ENCODE results near the gene NECTIN4. TPM values are rescaled to one million over a fixed set of nuclear protein-coding genes. Genes with fewer than 3 reads are reported as not detected.

Gene NECTIN4
- total RNA-seq, 1 donor from 2014 or later, result not detected

DNA sequence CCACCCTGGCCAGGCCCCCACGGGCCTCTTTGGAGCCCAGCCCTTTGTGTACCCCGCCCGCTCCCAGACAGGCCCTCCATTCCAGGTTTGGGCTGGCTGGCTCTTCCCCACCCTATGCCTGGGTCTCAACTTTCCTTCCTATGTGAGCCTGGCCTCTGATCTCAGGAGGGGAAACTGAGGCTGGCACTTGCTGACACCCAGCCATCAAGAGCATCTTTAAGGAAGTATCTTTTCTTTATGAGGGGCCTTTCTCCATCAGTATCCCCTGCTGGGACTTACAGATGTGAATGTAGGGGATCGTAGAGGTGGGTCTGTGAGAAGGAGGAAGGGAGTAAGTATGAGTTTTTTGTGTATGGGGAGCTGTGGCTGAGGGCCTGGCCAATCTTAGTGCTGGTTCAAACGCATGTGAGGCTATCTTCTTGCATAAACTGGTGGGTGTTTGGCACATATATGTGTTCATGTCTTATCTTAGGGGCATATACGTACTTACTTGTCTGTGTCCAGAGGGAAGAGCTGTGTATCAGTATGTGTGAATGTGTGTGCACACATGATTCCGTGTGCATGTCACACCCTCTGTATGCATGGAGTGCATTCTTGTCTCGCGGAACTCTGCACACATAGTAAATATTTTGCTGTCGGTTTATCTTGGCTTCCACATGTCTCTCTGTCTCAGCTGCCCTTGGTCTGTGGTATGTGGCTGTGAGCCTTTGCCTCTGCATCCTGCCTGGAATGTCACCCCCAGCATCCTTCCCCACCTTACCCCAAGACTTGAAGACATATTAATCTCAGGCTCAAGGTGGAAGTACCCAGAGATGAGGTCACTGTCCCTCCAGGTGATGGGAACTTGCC, 5.4 kb downstream of the NECTIN4 start:
- DNase-seq (ENCODE audit: low spot score) (no peak), ATAC-seq (no peak)

DNA sequence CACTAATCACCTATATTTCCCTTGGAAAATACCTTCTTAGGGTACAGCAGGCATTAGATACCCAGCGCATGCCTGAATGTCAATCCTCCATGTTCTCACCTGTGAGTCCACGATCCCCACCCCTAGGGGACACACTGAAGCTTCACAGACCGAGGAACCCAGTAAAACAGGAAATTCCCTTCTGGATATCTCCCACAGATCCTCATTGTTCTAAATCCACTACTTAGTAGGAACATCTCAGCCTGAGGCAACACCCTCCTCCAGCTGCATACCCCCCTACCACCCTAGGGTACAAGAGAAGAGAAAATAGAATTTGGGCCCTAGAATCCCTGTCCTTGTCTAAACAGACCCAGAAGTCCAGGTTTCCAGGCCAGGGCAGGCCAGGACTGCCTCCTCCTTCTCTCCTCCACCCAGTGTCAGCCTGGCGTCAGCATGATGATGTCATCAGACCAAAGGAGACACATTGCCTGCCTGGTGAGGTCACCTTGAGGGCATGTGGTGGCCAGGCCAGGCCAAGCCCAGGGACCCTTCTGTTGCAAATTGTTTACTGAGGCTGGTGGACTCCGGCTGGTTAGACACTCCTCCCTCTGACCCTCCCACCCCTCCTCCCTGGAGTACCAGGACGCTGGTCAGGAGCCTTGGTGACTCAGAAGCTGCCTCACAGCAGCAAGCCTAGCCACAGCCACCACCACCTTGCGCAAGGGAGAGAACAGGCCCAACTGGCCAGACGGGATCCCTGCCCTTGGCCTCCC, 6.2 kb downstream of the NECTIN4 start:
- peak; percentile 31 for ATAC-seq
- no peak for DNase-seq (ENCODE audit: low spot score)

DNA sequence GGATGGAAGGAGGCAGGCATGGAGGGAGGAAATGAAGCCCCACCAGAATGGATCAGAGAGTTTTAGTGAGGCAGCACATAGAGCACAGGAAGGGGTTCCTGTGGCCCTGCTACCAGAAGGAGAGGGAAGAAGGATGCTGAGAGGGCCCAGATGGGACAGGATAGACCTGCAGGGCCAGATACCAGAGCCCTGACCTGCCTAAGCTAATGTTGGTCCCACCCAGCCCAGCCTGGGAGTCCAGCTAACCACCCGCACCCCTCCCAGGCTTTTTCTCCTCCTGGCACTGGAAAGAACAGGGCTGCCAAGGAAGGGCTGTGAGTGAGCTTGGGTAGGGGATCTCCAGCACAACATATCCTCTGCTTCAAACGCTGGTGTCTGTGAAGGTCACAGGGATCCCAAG, 6.9 kb downstream of the NECTIN4 start:
- ATAC-seq (no peak), DNase-seq (ENCODE audit: low spot score) (no peak)

DNA sequence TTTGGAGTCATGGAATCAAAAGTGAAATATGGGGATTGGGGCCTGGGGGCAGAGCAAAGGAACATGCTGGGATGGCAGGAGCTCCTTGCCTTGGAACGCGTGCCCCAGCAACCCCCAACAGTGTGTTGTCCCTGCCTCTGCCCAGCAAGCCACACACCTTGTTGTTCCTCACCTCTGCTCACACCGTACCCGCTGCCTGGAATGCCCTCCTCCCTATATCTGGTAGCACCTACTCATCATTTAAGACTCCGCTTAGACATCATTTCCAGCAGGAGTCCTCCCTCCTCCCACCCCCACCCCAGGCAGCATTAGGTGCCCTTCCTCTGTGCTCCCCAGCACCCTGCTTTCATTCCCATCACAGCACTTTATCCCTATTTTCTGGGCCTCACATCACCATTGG, 7.8 kb downstream of the NECTIN4 start:
- DNase-seq (ENCODE audit: low spot score) (no peak), ATAC-seq (no peak)

DNA sequence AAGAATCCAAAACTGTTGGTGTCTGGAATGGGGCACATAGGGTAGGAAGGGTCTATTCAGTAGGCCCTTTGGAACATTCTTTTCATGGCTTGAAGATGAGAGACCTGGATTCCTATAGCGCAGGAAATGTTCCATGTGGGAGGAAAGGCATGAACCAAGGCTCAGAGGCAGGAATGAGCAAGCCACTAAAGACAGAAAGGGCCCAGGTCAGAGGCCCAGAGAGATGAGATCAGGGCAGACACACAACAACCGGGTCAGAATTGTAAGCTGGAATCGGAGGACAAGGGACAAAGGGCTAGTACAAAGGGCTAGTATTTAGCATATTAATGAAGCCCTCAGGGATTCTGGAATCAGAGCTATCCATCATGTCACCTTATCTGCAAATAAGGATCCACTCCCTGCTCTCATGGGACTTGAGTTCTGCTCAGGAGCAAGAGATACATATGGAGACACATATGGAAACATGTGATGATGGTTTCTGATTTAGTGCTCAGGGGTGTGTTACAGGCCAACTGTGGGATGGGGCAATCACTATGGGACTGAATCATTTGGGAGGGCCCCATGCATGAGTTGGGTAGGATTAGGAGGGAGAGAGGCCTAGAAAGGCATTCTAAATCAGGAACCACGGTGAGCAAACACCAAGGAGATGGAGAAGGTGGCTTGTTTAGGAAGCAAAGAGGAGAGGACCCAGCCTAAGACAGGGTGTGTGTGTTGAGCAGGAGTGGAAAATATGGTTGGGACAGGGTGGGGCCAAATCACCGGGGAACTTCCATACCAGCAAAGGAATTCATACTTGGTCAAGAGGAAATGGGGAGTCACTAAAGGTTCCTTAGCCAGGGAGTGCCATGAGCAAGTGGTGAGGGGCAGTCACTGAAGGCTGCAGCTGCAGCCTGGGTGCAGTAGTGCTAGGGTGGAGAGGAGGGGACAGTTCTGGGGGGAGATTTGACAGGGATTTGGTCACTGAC, 8.6 kb downstream of the NECTIN4 start:
- ATAC-seq (no peak), DNase-seq (ENCODE audit: low spot score) (no peak)

DNA sequence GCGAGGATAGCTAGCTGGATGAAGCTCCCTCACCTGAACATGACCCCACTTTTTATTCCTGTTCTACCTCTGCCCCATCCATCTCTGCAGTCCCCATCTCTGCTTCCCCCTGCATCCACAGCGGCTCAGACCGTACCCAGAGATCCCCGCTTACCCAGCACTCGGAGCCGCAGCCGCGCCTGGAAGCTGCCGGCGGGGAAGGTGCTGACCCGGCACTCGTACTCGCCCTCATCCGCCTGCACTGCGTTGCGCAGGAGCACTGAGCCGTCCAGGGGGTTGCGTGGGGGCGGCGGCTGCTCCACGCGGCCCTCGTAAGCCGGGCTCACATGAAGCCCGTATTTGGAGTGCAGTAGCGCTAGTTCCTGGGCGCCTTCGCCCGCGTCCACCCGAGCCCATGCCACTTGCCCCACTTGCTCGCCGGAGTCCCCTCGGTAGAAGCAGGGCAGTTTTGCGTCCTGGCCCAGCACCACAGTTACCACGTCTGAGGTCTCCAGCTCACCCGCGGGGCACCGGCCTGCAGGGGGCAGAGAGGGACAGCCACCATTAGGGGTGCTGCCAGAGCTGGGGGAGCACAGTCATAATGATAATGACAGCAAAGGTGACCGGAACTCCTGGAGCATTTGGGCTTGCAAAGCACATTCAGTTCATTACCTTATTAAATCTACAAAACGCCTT, 9.8 kb downstream of the NECTIN4 start:
- ATAC-seq (no peak), DNase-seq (ENCODE audit: low spot score) (no peak)

DNA sequence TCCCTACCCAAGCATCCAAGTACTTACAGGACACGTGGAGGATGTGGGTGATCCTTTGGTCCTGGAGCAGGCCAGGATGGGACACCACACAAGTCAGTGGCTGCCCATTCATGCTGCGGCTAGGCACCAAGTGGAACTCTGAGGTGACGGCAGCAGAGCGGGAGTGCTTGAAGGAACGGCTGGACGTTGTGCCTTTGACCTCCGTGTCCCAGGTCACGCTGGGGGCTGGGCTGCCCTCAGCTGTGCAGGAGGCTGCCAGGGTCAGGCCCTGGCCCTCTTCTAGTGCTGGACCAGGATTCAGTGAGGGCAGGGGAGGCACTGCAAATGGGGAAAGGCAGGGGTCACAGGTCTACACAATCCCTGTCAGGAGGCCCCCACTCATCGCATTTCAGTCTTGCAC, 11.9 kb downstream of the NECTIN4 start:
- ATAC-seq (no peak), DNase-seq (ENCODE audit: low spot score) (no peak)

DNA sequence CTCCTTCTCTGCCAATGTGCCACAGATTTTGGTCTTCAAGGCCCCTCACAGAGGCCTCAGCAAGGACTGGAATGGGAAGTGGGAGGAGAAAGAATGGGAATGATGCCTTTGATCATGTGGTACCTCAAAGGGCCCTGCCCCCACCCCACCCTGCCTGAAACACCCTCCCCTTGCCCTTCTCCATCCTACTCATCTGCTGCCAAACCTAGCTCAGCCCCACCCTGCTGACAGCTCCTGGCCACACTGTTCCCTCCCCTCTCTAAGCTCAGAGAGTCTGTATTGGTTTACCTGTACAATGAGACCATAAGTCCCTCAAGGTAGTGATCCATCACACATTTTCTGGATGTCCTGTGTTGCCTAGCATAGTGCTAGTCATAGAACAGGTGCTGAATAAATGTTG, 12.9 kb downstream of the NECTIN4 start:
- ATAC-seq, result no peak
- no peak for DNase-seq (ENCODE audit: low spot score)

DNA sequence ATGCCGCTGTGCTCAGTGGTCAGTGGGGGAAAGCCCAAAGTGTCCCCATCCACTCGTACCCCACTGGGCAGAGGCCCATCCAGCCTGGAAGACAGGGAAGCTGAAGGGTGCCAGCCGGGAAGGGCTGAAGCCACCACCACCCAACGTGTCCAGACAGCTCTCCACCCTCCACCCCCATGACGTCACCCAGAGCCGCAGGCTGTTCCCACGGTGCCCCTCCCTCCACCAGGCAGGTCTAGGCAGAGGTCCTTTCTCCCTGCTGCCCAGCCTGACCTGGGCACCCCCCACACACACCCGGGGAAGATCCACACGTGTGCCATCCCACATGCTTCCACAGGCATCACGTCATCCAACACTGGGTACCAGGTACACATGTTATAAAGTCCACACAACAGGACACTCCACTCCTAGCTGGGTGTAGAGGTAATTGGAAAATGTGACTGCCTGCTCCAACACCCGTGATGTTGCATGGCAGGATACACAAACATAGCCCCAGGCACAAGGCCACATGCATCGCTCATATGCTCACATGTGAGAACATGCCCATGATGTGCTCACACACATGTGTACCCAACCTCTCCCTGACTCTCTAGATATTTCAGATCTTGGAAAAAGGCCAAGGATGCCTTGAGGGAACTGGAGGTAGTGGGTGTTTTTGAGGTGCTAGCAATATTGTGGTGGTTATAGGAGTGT, 14.5 kb downstream of the NECTIN4 start:
- no peak for DNase-seq (ENCODE audit: low spot score)
- ATAC-seq, result no peak

DNA sequence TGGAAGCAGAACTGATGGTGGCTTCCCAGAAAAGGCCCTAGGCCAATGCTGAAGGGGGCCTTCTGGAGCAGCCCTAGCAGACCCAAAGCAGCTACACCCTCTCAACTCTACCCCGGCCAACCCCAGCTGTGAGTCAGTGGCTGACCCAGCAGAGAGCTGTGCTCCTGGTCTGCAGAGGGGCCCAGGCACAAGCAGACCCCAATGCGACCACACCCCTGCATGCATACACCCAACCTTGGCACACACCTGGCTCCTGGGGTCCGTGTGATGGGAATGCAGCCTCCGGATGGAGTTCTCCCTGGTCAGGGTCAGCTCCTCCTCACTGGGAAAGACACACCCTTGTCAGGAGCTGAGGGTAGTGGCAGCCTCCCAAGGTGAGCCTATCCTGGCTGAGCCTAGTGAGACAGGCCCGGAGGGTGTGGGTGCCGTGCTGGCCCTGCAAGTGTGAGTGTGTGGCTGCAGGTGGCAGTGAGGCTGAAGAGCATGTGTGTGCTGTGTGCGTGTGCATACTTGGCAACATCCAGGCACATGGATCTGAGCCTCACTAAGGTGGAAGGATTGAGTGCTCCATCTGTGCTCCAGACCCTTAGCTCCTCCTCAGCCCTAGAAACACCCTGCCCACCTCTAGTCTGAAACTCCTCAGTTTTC, 15.8 kb downstream of the NECTIN4 start:
- DNase-seq (ENCODE audit: low spot score) (no peak), ATAC-seq (no peak)

DNA sequence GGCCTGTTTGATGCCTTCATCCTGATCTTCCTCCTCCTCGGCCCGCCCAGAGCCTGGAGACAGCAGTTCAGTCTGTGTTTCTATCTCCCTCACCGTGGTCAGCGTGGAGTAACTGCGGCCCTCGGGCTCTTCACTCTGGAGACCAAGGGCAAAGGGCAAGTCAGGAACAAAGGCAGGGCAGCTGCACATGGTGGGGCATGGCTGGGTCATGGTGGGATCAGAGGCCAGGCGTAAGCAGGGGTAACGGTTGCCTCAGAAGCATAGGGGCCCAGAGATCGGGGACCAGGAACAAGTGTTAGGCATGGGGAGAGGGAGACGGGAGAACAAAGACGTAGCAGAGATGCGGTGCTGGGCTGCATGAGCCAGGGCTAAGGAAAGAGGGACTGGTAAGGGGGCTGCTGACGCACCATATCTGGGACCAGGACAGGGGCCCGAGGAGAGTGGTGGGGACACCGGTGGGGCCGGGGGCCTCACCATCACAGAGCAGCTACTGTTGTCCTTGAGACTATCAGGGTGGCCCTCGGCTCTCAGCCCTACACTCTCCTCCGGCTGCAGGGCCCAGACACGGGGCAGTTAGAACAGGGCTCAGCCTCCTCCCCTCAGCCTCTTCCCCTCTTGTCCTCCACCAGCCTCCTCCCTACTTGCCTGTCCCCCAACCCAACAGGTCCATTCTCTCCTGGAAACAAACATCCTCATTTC, 16.5 kb downstream of the NECTIN4 start:
- DNase-seq (ENCODE audit: low spot score) (no peak), ATAC-seq (no peak)

DNA sequence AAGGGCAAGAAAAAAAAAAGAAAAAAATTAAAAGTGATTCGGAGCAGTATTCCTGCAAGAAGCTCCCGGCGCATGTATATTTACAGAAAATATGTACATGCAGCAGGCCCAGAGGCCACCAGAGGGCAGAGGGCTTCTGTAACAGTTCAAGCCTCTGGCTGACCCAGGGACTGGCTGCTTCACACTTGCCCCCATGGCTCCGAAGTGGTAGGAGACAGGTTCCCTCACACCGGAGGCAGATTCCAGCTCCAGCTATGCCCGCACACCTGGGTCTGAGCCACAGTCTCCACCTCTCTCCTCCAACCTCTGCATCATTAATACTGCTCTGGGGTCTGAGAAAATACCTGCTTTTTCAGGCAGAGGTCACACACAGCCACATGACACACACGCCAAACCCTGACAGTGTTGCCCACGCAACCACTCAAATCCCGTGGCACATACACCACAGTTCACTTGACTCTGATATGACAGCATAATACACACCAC, 17.4 kb downstream of the NECTIN4 start:
- DNase-seq (ENCODE audit: low spot score) (no peak), ATAC-seq (peak; percentile 66)

DNA sequence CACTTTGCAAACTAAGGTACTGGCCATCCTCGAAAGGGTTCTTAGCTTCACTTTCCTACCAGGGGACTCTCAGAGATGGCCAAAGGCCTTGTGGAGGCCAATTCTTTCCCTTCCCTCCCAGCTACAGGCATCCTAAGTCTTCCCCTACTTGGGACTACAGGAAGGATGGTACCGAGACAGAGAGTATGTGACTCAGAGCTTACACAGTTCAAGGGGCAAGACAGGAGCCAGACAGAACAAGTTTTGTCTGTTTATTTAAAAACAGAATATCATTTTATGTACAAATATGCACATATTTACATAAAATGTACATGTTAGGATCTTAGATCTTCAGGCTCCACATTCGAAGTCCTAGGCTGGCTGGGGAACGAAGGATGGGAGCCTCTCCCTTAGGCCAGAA, 18.6 kb downstream of the NECTIN4 start:
- ATAC-seq (no peak), DNase-seq (ENCODE audit: low spot score) (no peak)

DNA sequence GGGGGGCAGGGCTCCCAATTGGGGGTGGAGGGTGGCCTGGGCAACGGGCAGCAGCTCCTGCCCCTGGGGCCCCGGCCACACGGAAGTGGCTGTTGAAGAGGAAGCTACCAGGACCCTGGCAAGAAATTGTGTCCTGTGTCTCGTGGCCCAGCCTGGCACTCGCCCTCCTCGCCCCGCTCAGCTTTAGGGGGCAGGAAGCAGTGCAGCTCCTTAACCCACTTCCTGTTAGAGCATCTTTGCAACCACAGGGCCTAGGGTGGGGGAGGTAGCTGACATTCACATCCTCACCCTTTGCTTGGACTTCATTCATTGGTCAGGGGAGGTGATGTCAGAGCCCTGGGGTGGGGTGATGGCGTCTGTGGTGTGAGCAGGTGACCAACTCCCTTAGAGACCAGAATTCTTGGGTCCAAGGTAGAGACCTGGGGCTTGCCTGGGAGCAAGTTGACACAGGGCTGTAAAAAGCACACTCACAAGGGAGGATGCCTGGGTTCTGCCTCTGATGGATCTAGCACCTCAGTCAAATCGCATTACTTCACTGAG, 19.6 kb downstream of the NECTIN4 start, which contains the start of gene ARHGAP30:
Gene ARHGAP30, minus strand, starts transcription at position 161 of the 540 bp plus-strand sequence. CDS start 267 bp downstream, outside the sequence.
- DNase-seq (ENCODE audit: low spot score) (peak; percentile 56), ATAC-seq (peak; percentile 59)

DNA sequence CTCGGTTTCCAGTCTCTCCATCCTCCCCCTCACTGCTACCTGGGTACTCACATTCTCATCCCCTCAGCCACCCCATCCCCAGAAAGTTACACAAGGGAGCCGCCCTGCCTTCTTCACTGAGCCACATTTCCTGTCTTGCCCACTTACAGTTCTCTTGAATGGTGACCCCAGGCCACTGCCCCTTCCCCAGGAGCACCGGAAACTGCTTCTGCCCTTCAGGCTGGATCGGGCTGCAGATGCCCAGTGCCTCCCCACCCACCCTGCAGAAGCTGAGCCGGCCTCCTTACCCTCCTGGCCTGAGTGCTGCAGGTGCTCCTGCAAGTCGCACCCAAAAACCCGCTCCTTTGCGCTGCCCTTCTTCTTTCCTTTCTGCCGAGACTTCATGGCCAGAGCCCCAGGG, 20.1 kb downstream of the NECTIN4 start:
- DNase-seq (ENCODE audit: low spot score), result no peak
- ATAC-seq, result no peak

DNA sequence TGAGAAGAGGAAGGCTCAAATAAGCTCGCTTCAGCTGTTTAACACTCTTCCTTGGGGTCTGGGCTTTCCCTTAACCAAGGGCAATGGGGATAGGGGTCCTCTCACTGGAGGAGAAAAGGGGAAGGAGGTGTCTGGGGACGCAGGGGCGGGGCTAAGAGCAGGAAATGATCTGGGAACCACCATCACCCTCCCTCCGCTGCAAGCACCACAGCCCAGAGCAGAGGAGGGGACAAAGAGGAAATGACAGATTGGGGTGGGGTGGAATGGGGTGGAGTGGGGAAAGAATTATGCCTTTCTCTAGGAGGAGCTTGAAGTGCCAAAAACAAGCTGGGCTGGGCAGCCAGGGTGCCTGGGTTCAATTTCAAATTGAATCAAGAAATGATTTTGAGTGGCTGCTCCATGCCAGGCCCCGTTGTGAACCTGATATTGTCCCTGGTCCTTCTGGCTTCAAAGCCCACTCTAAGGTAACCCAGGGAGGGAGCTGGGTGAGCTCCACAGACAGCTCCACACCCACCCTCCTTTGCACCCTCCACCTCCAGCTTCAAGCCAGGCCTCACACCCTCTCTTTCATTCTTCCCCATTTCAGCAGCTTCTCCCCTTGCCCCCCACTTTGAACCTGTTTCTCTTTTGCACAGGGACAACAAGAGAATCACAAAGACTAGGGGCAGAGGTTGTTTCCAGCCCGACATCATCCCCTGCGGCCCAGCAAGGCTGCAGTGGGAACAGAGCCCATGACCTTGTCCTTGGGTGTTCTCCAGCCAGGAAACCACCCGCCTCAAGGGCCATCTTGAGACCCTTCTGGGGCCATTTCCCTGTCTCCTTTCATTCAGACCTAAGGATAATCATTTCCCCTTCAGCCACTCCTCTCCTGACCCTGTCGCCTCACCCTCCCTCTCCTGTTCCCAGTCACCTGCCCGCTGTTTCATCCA, 20.8 kb downstream of the NECTIN4 start:
- ATAC-seq, result peak; percentile 68
- no peak for DNase-seq (ENCODE audit: low spot score)

DNA sequence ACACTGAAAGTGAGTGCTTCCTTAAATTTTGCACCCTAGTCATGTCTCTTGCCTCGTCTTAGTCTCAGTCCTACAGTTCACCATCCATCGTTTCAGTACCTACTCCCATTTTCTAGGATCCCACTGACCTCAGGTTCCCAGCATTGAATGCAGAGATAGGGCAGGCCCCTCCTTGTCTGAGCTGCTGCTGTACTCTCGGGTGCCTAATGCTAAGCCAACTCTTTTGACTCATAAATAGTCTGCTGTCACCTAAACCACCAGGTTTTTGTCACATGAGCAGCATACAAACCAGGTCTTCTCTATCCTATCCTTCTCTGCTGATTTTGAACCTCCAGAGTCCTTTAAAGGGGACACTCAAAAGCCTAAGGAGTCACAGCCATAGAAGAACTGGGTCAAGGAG, 22.7 kb downstream of the NECTIN4 start:
- no peak for ATAC-seq

More for the DNA sequence above, 22.7 kb downstream of the NECTIN4 start:
- no peak for DNase-seq (ENCODE audit: low spot score)

Measured in left lobe of liver (tissue), 2 donors.